ENCODE results near the gene IL17RB.

DNA sequence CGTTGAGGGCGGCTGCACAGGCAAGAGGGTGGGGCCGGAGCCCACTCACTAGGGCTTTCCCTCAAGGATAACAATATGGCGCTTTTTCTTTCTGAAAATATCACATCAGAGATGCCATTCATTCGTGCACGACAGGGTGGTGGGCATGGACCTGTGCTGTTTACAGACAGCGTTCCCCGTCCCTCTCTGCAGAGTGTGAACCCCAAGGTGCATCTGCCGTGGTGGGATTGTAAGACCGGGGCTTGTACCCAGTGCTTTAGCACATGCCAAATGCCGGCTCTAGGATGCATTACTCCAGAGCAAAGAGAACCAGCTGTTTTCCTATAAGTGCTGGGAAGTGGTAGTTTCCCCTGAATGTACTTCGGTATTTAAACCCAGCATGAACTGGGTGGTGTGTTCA is 37.1 kb upstream of the IL17RB start:
- TF ChIP-seq, protein P1, sequence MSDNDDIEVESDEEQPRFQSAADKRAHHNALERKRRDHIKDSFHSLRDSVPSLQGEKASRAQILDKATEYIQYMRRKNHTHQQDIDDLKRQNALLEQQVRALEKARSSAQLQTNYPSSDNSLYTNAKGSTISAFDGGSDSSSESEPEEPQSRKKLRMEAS (IDR thresholded peaks at IDR 0.05) = no peak
- TF ChIP-seq EP300 (IDR thresholded peaks at IDR 0.05; ENCODE audit: borderline replicate concordance) (no peak), ZBTB7A (IDR thresholded peaks at IDR 0.05; ENCODE audit: low read depth) (no peak), FOXM1 (IDR thresholded peaks at IDR 0.05; ENCODE audit: borderline replicate concordance, low read depth) (no peak), RAD21 (IDR thresholded peaks at IDR 0.05; ENCODE audit: low read depth) (no peak), EGR1 (IDR thresholded peaks at IDR 0.05) (no peak), TEAD4 (IDR thresholded peaks at IDR 0.05) (no peak), TCF12 (IDR thresholded peaks at IDR 0.05; ENCODE audit: low read depth) (no peak), YY1 (IDR thresholded peaks at IDR 0.05; ENCODE audit: low read depth) (no peak), NFIC (IDR thresholded peaks at IDR 0.05) (no peak), CEBPB (IDR thresholded peaks at IDR 0.05) (no peak)
- TF ChIP-seq, protein P2, sequence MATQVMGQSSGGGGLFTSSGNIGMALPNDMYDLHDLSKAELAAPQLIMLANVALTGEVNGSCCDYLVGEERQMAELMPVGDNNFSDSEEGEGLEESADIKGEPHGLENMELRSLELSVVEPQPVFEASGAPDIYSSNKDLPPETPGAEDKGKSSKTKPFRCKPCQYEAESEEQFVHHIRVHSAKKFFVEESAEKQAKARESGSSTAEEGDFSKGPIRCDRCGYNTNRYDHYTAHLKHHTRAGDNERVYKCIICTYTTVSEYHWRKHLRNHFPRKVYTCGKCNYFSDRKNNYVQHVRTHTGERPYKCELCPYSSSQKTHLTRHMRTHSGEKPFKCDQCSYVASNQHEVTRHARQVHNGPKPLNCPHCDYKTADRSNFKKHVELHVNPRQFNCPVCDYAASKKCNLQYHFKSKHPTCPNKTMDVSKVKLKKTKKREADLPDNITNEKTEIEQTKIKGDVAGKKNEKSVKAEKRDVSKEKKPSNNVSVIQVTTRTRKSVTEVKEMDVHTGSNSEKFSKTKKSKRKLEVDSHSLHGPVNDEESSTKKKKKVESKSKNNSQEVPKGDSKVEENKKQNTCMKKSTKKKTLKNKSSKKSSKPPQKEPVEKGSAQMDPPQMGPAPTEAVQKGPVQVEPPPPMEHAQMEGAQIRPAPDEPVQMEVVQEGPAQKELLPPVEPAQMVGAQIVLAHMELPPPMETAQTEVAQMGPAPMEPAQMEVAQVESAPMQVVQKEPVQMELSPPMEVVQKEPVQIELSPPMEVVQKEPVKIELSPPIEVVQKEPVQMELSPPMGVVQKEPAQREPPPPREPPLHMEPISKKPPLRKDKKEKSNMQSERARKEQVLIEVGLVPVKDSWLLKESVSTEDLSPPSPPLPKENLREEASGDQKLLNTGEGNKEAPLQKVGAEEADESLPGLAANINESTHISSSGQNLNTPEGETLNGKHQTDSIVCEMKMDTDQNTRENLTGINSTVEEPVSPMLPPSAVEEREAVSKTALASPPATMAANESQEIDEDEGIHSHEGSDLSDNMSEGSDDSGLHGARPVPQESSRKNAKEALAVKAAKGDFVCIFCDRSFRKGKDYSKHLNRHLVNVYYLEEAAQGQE (IDR thresholded peaks at IDR 0.05; ENCODE audit: low read depth) = no peak
- TF ChIP-seq, protein P3, sequence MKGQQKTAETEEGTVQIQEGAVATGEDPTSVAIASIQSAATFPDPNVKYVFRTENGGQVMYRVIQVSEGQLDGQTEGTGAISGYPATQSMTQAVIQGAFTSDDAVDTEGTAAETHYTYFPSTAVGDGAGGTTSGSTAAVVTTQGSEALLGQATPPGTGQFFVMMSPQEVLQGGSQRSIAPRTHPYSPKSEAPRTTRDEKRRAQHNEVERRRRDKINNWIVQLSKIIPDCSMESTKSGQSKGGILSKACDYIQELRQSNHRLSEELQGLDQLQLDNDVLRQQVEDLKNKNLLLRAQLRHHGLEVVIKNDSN (IDR thresholded peaks at IDR 0.05) = no peak

Measured in Ishikawa (cell line).